SU-DHL-6 (cell line): ENCODE results near the gene C1QTNF1.

Experiments used
- CTCF ChIP-seq: fragments of 200-600 bp; sonication (generic); IDR thresholded peaks from one replicate; pipeline ENCODE4 v1.5.1; 2017; ENCODE audit warnings: antibody characterized with exemption, mild to moderate bottlenecking, low read length, moderate library complexity; ENCODE audit not compliant: insufficient read depth, poor library complexity, severe bottlenecking
- EZH2phosphoT487 ChIP-seq: fragments of 200-600 bp; sonication (generic), shearing (Covaris generic); conservative IDR thresholded peaks from 2 replicates; pipeline ENCODE4 v1.6.1; 2018; ENCODE audit warnings: mild to moderate bottlenecking, antibody characterized with exemption, low read length, moderate library complexity, mixed read lengths

GRCh38 chr17:79027925-79028491 lies 4.0 kb downstream of the C1QTNF1 start:
- TF ChIP-seq CTCF = no peak
- no peak for TF ChIP-seq EZH2phosphoT487
